ENCODE data around the gene TDRD9.
"Not testable (repeated sequence)": the region's sequence is repeated elsewhere in the genome, so short reads cannot be mapped to it uniquely, and the experiment has no call there.

Gene TDRD9, protein sequence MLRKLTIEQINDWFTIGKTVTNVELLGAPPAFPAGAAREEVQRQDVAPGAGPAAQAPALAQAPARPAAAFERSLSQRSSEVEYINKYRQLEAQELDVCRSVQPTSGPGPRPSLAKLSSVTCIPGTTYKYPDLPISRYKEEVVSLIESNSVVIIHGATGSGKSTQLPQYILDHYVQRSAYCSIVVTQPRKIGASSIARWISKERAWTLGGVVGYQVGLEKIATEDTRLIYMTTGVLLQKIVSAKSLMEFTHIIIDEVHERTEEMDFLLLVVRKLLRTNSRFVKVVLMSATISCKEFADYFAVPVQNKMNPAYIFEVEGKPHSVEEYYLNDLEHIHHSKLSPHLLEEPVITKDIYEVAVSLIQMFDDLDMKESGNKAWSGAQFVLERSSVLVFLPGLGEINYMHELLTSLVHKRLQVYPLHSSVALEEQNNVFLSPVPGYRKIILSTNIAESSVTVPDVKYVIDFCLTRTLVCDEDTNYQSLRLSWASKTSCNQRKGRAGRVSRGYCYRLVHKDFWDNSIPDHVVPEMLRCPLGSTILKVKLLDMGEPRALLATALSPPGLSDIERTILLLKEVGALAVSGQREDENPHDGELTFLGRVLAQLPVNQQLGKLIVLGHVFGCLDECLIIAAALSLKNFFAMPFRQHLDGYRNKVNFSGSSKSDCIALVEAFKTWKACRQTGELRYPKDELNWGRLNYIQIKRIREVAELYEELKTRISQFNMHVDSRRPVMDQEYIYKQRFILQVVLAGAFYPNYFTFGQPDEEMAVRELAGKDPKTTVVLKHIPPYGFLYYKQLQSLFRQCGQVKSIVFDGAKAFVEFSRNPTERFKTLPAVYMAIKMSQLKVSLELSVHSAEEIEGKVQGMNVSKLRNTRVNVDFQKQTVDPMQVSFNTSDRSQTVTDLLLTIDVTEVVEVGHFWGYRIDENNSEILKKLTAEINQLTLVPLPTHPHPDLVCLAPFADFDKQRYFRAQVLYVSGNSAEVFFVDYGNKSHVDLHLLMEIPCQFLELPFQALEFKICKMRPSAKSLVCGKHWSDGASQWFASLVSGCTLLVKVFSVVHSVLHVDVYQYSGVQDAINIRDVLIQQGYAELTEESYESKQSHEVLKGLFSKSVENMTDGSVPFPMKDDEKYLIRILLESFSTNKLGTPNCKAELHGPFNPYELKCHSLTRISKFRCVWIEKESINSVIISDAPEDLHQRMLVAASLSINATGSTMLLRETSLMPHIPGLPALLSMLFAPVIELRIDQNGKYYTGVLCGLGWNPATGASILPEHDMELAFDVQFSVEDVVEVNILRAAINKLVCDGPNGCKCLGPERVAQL (N-terminal part only)

GRCh38 chr14:103928011-103928890 is at the start of gene TDRD9:
Gene TDRD9 (plus strand): TSS chr14:103928456. CDS start chr14:103928510, 54 bp downstream.
- no peak for FAIRE-seq

- FAIRE-seq, result no peak
These were observed 49.1 kb upstream of the TDRD9 start for GRCh38 chr14:103879118-103879569.

GRCh38 chr14:103879570-103880347 is 48.5 kb upstream of the TDRD9 start:
- FAIRE-seq, result no peak

DNA sequence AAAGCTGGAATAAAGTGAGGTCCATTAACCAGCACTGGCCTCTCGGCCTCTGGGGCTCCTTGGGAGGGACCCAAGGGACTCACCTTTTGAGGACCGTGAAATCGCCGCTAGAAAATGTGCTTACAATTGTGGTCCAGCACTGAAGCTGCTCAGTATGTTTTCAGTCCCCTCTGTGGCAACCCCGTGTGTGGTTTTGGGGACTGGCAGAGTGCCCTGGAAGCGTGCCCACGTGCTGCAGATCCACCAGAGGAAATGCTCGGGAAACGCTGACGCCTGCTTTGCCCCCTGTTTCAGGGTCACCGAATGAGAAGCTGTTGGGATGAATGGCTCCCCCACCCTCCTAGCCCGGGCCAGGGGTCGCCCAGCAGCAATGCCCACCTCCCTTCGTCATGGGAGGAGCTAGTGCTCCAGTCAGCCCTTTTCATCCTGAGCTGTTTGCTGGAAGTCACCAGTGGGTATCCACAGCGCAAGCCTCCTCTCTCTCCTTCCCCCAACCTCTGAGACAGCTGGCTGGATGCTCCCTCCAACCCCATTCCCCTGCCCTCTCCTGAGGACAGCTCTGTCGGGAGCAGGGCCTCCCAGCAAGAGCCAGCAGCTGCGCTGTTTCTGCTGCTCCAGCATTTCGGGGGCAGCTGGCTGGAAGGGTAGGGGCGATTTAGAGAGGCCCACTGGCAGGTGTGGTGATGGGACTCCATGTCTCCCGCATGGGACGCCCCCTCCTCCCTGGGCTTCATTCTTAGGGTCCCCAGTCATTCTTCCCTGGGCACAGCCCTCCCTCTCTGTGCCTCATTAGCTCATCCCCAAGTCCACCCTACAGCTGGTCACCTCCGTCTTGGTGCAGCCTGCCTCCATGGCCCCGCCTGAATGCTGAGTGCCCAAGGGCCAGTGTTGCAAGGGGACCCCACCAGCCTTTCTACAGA is 47.6 kb upstream of the TDRD9 start:
- no peak for FAIRE-seq

DNA sequence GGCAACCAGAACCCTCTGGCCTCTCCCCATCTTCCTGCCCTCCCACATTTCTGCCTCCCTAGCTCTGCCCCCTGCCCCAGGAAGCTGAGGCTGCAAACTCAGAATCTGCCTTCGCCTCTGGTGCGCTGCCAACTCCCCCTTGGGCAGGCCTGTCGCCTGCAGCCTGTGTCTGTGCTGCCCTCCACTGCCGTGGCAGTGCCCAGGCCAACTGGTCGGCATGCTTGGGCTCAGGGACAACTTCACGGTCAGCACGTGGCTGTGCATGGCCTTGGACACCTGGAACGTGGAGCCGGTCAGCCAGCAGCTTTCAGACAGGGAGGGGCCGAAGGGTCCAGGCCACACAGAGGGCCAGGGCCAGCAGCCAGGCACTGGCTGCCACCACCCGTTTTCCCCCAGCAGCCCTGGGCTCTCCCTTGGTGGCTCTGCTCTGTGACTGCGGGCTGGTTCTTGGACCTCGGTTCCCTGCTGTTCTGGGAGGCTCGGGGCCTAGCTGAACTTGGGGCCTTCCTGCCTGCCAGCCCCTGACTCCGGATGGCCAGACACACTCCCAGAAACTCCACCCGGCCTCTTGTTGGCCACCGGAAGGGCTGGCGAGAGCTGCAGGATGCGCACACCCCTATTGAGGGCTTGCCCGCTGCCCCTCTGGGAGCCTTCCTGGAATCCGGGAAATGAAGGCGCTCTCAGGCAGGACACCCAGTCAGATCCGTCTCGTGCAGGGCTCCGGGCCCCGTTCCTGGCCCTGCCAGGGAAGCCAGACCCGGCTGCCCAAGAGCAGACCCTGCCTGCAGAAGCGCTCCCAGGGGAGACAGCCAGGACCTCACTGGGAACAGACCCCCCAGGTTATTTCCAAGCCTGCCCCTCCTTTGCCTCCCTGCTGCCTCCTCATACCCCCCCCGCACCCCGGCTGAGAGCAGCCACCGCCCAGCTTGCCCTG is 46.7 kb upstream of the TDRD9 start:
- FAIRE-seq, result no peak

DNA sequence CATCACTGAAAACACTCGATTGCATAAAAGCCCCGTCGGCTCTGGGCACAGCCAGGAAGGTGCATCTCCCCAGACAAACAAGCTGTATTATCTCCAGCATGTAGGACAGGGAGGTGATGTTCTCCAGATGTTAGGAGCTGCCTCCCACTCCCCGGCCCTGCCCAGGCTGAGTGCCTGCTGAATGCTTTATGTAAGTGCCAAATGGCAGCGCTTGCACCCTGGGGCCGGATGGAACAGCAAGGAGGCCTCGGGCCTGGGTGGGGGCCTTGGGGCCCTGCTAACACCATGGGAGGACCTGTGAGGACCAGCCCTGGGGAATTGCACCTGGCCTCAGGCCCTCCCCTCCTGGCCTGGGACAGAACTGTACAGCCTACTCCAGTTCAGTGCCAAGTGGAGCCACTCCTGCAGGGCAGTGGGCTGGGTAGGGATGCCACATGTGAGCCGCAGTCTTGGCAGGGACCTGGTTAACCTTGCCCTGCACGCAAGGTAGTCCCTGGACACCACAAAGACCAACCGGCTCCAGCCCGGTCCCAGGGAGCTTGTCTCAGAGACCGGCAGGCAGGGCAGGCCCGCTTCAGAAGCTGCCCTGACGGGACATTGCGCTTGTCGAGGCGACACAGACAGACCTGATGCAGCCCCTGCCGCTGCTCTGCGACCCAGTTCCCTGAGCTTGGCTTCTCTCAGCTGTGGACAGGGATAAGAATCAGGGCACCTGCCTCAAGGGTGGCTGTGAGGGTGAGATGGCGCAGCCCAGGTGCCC is 45.6 kb upstream of the TDRD9 start:
- no peak for FAIRE-seq

DNA sequence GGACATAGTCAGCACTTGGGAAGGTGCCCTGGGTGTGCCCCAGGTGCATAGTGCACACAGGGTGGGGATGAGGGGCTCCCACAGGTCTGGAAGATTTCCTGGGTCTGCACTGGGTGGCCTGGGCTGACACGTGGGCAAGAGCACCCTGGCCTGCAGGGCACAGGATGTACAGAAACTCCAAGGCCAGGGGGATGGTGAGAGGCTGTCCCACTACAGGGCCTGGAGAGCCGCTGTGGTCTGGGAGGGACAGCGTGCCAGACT is 45.1 kb upstream of the TDRD9 start:
- no peak for FAIRE-seq

DNA sequence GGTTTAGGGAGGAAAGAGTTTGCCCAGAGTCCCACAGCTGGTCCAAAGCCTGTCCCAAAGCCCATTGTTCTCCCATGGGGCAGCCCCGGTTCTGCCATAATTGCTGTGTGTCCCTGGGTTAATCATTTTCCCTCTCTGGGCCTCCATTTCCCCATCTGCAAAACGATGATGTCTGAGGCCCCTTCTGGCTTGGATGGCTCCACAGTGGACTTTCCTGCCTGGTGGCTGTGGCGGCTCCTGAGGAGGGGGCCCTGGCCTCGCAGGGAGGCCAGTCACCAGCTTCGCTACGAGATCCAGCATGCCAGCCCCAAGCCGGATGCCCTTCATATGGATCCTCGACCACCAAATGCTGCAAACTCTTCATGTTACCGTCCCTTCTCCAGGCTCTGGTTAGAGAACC is 43.4 kb upstream of the TDRD9 start:
- no peak for FAIRE-seq

DNA sequence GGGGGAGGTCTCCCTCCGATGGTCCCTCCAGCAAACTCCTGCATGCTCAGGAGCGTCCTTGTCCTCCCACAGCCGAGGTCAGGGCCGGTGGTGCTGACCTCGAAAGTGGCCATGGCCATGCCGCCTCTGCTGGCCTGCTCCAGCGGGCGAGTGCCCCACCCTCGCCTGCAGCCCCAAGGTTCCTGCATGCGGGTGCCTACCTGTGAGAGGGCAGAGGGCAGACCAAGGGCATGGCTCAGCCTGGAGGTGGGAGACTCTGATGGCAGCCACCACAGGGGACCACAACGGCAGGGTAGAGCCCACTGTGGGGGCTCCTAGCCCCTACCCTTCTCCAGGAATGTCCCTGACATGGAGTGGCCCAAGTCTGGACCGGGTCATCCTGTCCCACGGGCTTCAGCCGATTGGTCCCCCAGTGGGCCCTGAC is 42.7 kb upstream of the TDRD9 start:
- no peak for FAIRE-seq

DNA sequence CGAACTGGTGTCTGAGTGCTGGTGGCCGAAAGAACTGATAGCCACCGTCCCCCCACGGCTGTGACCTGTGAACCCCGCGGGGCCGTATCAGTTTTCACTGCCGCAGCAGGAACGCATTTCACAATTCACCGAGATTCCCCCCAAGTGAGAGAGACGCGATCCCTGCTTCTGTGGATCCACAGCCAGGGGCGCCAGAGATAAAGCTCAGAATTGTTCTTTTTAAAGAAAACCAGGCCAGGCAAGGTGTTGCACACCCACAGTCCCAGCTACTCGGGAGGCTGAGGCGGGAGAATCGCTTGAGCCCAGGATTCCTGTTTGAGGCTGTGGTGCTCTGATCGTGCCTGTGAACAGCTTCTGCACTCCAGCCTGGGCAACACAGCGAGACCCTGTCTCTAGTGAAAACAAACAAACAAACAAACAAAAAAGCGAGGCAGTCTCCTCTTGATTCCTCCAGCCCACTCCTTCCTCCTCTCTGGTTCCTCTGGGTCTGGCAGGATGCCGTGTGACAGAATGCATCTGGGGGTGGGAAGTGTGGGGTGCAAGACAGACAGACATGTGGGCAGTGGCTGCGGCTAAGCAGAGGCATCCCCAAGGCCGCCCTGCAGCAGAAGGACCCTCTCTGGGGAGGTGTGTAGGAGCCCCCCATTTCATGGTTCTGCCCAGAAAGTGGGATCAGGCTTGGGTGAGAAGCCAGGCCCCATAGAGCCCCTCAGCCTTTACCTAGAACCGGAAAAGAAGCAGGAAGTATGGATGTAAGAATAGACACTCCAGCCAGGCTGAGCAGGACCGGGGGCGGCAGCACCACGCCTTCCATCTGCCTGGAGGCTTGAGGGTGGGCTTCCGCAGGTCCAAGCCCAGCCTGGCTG is 41.7 kb upstream of the TDRD9 start:
- no peak for FAIRE-seq

DNA sequence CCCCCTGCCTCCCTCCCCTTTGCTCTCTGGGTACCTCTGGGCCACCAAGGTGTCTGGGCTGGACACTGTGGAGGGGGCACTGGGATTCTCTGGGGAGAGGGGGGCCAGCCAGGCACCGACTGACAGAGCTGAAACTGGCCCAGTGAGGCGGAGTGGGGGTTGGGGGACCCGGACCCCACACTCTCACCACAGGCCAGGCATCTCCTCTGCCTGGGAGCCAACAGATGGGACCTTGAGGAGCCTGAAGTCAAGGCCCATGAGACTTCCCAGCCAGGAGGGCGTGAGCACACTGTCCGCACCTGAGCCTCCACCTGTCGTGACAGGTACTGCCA is 41.1 kb upstream of the TDRD9 start:
- no peak for FAIRE-seq

- FAIRE-seq, result no peak
These were observed 40.6 kb upstream of the TDRD9 start for GRCh38 chr14:103887557-103888115.

GRCh38 chr14:103889002-103889312 is 39.3 kb upstream of the TDRD9 start:
- FAIRE-seq, result not testable (repeated sequence)

DNA sequence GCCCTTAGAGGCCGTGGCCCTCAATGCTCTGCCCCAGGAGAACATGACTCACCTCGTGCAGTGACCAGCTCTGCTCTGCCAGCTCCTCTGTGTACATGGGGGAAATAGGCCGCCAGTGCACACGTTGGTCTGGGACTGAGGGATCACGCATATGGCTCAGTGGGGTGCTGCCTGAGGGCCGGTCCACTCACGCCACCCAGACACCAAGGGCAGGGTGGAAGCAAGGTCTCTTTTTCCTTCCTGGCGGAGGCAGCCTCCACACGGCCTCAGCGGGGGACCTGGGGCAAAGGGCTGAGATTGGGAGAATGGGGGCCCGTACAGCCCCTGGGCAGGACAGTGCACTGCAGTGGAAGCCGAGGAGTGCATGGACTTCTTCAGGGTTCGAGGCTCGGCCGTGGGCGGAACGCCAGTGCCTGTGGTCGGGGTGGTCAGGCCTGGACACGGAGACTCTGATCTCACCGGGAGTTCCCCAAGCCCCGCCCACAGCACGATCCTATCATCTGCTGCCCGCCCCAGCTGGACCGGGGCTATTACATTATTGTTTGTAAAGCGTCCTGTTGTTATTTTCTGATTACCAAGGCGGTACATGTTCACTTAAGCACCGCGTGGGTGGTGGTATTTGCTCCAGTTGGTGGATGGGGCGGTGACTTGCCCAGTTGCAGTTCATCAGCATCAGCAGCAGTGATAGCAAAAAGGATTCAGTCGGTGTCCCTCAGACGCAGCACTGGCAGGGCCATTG is 38.8 kb upstream of the TDRD9 start:
- no peak for FAIRE-seq

DNA sequence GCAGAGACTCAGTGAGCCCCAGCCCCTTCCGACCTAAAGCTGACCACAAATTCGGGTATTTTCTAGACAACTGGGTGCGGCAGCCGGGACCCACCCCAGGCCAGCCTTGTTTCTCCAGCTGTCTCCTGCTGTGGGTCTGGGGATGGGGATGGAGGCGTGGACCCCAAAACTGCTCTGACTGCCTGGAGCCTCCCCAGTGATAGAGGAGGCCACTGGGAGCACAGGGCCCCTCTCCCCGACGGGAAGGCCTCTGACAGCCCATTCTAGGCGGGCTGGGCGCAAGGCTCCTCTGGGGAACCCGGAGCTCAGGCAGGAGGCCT is 38.2 kb upstream of the TDRD9 start:
- no peak for FAIRE-seq
